Keratinocyte (primary cell): ENCODE data around the gene TIAL1. TPM values are rescaled to one million over a fixed set of nuclear protein-coding genes. Genes with fewer than 3 reads are reported as not detected.
A peak's percentile ranks its signal among the peaks of the same experiment; 100 is the strongest.

ENCODE experiments used
- DNase-seq: peaks from one replicate; pipeline ENCODE4 v3.0.0-alpha.2; 2011; ENCODE audit warnings: low read depth, missing footprints, low spot score
- FAIRE-seq: peaks from 2 replicates; lab custom pipeline; 2011; peaks lifted over from hg19 to GRCh38; lab: Jason Lieb, UNC
- H2AFZ ChIP-seq: 2 replicates; pipeline ENCODE4 v1.6.0; 2012; ENCODE audit warnings: low read length, control low read depth, inconsistent platforms; ENCODE audit not compliant: control insufficient read depth
- H3K27ac ChIP-seq: 2 replicates; pipeline ENCODE4 v1.5.1; 2011; ENCODE audit warnings: low read length; ENCODE audit not compliant: control insufficient read depth, insufficient read depth
- H3K27me3 ChIP-seq: 3 replicates; pipeline ENCODE4 v1.6.0; 2011; ENCODE audit warnings: low read length; ENCODE audit not compliant: control insufficient read depth, insufficient read depth; ENCODE audit errors: extremely low read depth
- H3K36me3 ChIP-seq, 2 experiments: 2 replicates in 1 of 2; 3 replicates in 1 of 2; pipeline ENCODE4 v1.5.1; 2011; ENCODE audit warnings: low read length in 2 of 2, mild to moderate bottlenecking in 1 of 2; ENCODE audit not compliant: control insufficient read depth in 2 of 2, insufficient read depth in 2 of 2; ENCODE audit errors: extremely low read depth in 1 of 2
- H3K4me1 ChIP-seq: 3 replicates; pipeline ENCODE4 v1.5.1; 2011; ENCODE audit warnings: low read length; ENCODE audit not compliant: control insufficient read depth, insufficient read depth; ENCODE audit errors: extremely low read depth
- H3K4me2 ChIP-seq: 3 replicates; pipeline ENCODE4 v1.6.0; 2011; ENCODE audit warnings: low read depth, low read length; ENCODE audit not compliant: control insufficient read depth, insufficient read depth; ENCODE audit errors: extremely low read depth
- H3K4me3 ChIP-seq, 3 experiments: fragments of 200-600 bp in 1 of 3; sonication (generic) in 1 of 3; 2 replicates in 2 of 3; 3 replicates in 1 of 3; pipeline ENCODE4 v1.5.1; 2011 to 2016; ENCODE audit warnings: low read length in 3 of 3, mild to moderate bottlenecking in 3 of 3, control low read depth in 2 of 3, inconsistent platforms in 1 of 3, low read depth in 1 of 3, mixed read lengths in 1 of 3, mixed run types in 1 of 3, moderate library complexity in 1 of 3; ENCODE audit not compliant: control insufficient read depth in 2 of 3, insufficient read depth in 2 of 3; ENCODE audit errors: extremely low read depth in 1 of 3
- H3K79me2 ChIP-seq: 2 replicates; pipeline ENCODE4 v1.6.0; 2012; ENCODE audit warnings: low read length; ENCODE audit not compliant: control insufficient read depth, insufficient read depth
- H3K9ac ChIP-seq: 3 replicates; pipeline ENCODE4 v1.6.0; 2011; ENCODE audit warnings: low read length; ENCODE audit not compliant: control insufficient read depth, insufficient read depth; ENCODE audit errors: extremely low read depth
- H3K9me1 ChIP-seq: 3 replicates; pipeline ENCODE4 v1.6.0; 2011; ENCODE audit warnings: low read length; ENCODE audit not compliant: control insufficient read depth, insufficient read depth; ENCODE audit errors: extremely low read depth
- H3K9me3 ChIP-seq: 2 replicates; pipeline ENCODE4 v1.5.1; 2012; ENCODE audit warnings: low read depth, low read length; ENCODE audit not compliant: control insufficient read depth
- H4K20me1 ChIP-seq: 3 replicates; pipeline ENCODE4 v1.6.0; 2011; ENCODE audit warnings: low read length; ENCODE audit not compliant: control insufficient read depth, insufficient read depth; ENCODE audit errors: extremely low read depth
- CTCF ChIP-seq, 3 experiments: IDR thresholded peaks in 1 of 3; conservative IDR thresholded peaks in 1 of 3; optimal IDR thresholded peaks in 1 of 3; 2 replicates in 2 of 3; 3 replicates in 1 of 3; pipeline versions ENCODE3 to v1.5.1; 2011; ENCODE audit warnings: low read length in 3 of 3, mild to moderate bottlenecking in 3 of 3, moderate library complexity in 2 of 3, control low read depth in 1 of 3, inconsistent platforms in 1 of 3; ENCODE audit not compliant: insufficient read depth in 2 of 3; ENCODE audit errors: extremely low read depth in 1 of 3
- EZH2 ChIP-seq: IDR thresholded peaks from one replicate; pipeline ENCODE4 v1.6.1; 2012; ENCODE audit warnings: inconsistent platforms, mild to moderate bottlenecking, low read length, moderate library complexity
- dilution Hi-C: fragments of 300-500 bp; cut with MboI; formaldehyde crosslinking; loops from one replicate; pipeline ENCODE4 v1.7.0; 2020; ENCODE audit warnings: low sequenced_read_pairs; ENCODE audit not compliant: extremely low pct_ligation_motif_present
- polyA plus RNA-seq, 5 experiments: library from polyadenylated mRNA; depleted of rRNA in 3 of 5; stranded (reverse) in 3 of 5; stranded (forward) in 1 of 5; unstranded in 1 of 5; fragments of >200 nt; gene quantifications; 1 replicate in 1 of 5; 2 replicates in 3 of 5; 3 replicates in 1 of 5; pipeline versions ENCODE4 v1.2.1 to v1.2.3, GENCODE V29; 2011 to 2012; ENCODE audit warnings: missing spikeins in 2 of 5, low read depth in 1 of 5, low replicate concordance in 1 of 5

Gene TIAL1
- polyA plus RNA-seq, 1 donor (not counting 4 experiments of a cell fraction or from before 2014, with no cell fraction given), result 117 TPM

GRCh38 chr10:119549247-119549999 lies 47.3 kb downstream of the TIAL1 start:
- Histone ChIP-seq H3K9ac (no peak overlapping the region), H3K27me3 (no peaks in the 10 kb centered on the region), H3K79me2 (no peaks in the 10 kb centered on the region), H3K36me3 (no peaks in the 10 kb centered on the region), H3K27ac (peak overlapping the region; percentile 33), H3K9me1 (no peaks in the 10 kb centered on the region), H3K4me1 (peaks cover 24% of the 10 kb centered on the region), H3K9me3 (no peaks in the 10 kb centered on the region), H3K4me3 (peak overlapping the region in 1 of 3 experiments; percentile 15), H3K4me2 (peak overlapping the region; percentile 73), H2AFZ (peak overlapping the region; percentile 8), H4K20me1 (no peaks in the 10 kb centered on the region)
- dilution Hi-C loops, result no loop called here
- FAIRE-seq (peak; percentile 91), DNase-seq (peak; percentile 60)
- TF ChIP-seq CTCF (optimal IDR thresholded peaks at IDR 0.05 in 1 of 3, IDR thresholded peaks at IDR 0.05 in 1 of 3, conservative IDR thresholded peaks at IDR 0.05 in 1 of 3; ENCODE audit: extremely low read depth in 1 of 3, insufficient read depth in 2 of 3, low read length in 3 of 3) (no peak), EZH2 (no peak)

DNA sequence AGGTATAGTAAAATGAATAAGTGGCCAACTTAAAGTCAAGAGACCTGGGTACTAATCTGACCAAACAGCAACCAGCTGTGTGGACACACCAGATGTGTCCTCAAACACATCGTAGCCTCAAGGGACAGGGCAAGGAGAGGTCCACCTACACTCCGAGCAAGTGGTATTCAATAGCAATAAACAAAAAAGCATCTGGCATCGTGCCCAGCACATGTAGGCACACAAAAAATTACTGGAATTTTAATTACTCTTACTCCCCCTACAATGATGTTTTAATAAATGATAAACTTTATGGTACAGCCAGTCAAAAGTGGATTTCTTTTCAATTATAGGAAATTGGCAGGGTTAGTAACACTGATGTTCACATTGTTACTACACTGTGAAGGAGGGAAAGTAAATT lies 50.8 kb downstream of the TIAL1 start:
- DNase-seq (no peak), FAIRE-seq (no peak)
- dilution Hi-C loops, result no loop called here
- Histone ChIP-seq H3K9ac (no peak overlapping the region), H3K4me1 (peaks cover 36% of the 10 kb centered on the region), H3K9me3 (no peaks in the 10 kb centered on the region), H3K79me2 (peaks cover 13% of the 10 kb centered on the region), H3K27ac (no peak overlapping the region), H2AFZ (no peak overlapping the region), H3K4me2 (no peak overlapping the region), H3K9me1 (no peaks in the 10 kb centered on the region), H3K4me3 (no peak overlapping the region), H4K20me1 (no peaks in the 10 kb centered on the region), H3K27me3 (no peaks in the 10 kb centered on the region), H3K36me3 (no peaks in the 10 kb centered on the region)
- TF ChIP-seq CTCF (optimal IDR thresholded peaks at IDR 0.05 in 1 of 3, IDR thresholded peaks at IDR 0.05 in 1 of 3, conservative IDR thresholded peaks at IDR 0.05 in 1 of 3; ENCODE audit: extremely low read depth in 1 of 3, insufficient read depth in 2 of 3, low read length in 3 of 3), result no peak
- no peak for TF ChIP-seq EZH2
